Esophagus squamous epithelium (tissue), 5 donors: Measurements from ENCODE around the gene WSB2. TPM values are rescaled to one million over a fixed set of nuclear protein-coding genes. Genes with fewer than 3 reads are reported as not detected.

ENCODE experiments used
- DNase-seq: peaks from one replicate; lab custom pipeline; 2025; lab: John Stamatoyannopoulos, UW
- H3K27ac ChIP-seq, 4 donors: fragments of 200-600 bp; sonication (generic); one replicate each; pipeline ENCODE4 v1.5.1; 2016 to 2019; ENCODE audit warnings: mild to moderate bottlenecking in 1 of 4
- H3K27me3 ChIP-seq, 4 donors: fragments of 200-600 bp; sonication (generic); 1 replicate in 3 of 4; 2 replicates in 1 of 4; pipeline versions ENCODE4 v1.5.1 to v1.6.0; 2017 to 2021; ENCODE audit warnings: antibody characterized with exemption in 1 of 4
- H3K36me3 ChIP-seq, 3 donors: fragments of 200-600 bp; sonication (generic); one replicate each; pipeline ENCODE4 v1.5.1; 2016 to 2019
- H3K4me1 ChIP-seq, 3 donors: fragments of 200-600 bp; sonication (generic); one replicate each; pipeline ENCODE4 v1.5.1; 2017 to 2019
- H3K4me3 ChIP-seq, 4 donors: fragments of 200-600 bp; sonication (generic); 1 replicate in 3 of 4; 2 replicates in 1 of 4; pipeline ENCODE4 v1.5.1; 2016 to 2019; ENCODE audit warnings: mild to moderate bottlenecking in 2 of 4, moderate library complexity in 1 of 4
- H3K9me3 ChIP-seq, 3 donors: fragments of 200-600 bp; sonication (generic); one replicate each; pipeline ENCODE4 v1.5.1; 2016 to 2019
- POLR2A ChIP-seq, 4 donors: fragments of 450-650 bp; IDR thresholded peaks; one replicate each; pipeline ENCODE4 v1.6.1; 2017; ENCODE audit warnings: antibody characterized with exemption in 4 of 4, mild to moderate bottlenecking in 4 of 4, moderate library complexity in 3 of 4
- WGBS, 2 donors: methylation state at CpG; one replicate each; pipeline ENCODE4 v1.1.5; 2018; 5-methylcytosine and 5-hydroxymethylcytosine counted together
- intact Hi-C: fragments of 100-400 bp; cut with DNase I; formaldehyde crosslinking; loops from one replicate; pipeline ENCODE4 v1.15.0; 2022
- small RNA-seq, 4 donors: library from RNA; depleted of rRNA; stranded (forward); fragments of <200 nt; gene quantifications; one replicate each; pipeline ENCODE3, GENCODE V24; 2016
- total RNA-seq, 4 donors: library from RNA; depleted of rRNA; stranded (reverse); fragments of >200 nt; gene quantifications; one replicate each; pipeline ENCODE4 v1.1.0, GENCODE V29; 2016
- TF ChIP-seq, protein P1 (sequence below), 6 experiments: fragments of 450-650 bp in 4 of 6; fragments of 200-600 bp in 2 of 6; sonication (generic) in 2 of 6; IDR thresholded peaks; one replicate each; pipeline ENCODE4 v1.5.1; 2016 to 2019; ENCODE audit warnings: antibody characterized with exemption in 6 of 6, mild to moderate bottlenecking in 4 of 6, moderate library complexity in 4 of 6
- donor health status: DM: yes; HTN: yes; CAD: no.

The WSB2 gene
- total RNA-seq, 4 donors from 2014 or later = 67.5 to 79.5 (median 74.1) TPM

DNA sequence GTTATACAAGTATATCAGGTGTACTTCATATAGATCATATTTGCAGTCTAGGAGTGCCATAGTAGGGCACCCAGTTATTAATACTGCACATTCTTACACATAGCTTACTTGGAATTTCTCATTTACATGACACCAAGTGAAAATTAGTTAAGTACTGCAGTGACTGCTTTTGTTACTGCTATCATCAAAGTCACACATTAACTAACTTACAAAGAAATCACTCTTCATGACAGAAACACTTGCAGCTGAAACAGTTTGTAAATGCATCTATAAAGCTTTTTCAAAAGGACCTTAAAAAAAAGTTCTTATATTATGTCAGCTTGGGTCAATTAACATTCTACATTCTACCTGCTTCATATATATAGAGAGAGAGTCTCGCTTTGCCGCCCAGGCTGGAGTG is 62.3 kb downstream of the WSB2 start:
- intact Hi-C loops = no loop called here
- WGBS, 2 donors = 83% methylated on average over 2 of the region's 2 CpGs
- Histone ChIP-seq H3K27me3 (no peaks in the 10 kb centered on the region), H3K4me1 (no peaks in the 10 kb centered on the region), H3K27ac (no peak overlapping the region), H3K4me3 (no peak overlapping the region), H3K36me3 (no peaks in the 10 kb centered on the region), H3K9me3 (no peaks in the 10 kb centered on the region)
- DNase-seq = no peak
- TF ChIP-seq, protein P1, sequence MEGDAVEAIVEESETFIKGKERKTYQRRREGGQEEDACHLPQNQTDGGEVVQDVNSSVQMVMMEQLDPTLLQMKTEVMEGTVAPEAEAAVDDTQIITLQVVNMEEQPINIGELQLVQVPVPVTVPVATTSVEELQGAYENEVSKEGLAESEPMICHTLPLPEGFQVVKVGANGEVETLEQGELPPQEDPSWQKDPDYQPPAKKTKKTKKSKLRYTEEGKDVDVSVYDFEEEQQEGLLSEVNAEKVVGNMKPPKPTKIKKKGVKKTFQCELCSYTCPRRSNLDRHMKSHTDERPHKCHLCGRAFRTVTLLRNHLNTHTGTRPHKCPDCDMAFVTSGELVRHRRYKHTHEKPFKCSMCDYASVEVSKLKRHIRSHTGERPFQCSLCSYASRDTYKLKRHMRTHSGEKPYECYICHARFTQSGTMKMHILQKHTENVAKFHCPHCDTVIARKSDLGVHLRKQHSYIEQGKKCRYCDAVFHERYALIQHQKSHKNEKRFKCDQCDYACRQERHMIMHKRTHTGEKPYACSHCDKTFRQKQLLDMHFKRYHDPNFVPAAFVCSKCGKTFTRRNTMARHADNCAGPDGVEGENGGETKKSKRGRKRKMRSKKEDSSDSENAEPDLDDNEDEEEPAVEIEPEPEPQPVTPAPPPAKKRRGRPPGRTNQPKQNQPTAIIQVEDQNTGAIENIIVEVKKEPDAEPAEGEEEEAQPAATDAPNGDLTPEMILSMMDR (IDR thresholded peaks at IDR 0.05) = no peak
- no peak for TF ChIP-seq POLR2A (IDR thresholded peaks at IDR 0.05)

- Histone ChIP-seq H3K9me3 (no peaks in the 10 kb centered on the region), H3K4me3 (no peak overlapping the region), H3K4me1 (no peaks in the 10 kb centered on the region), H3K36me3 (no peaks in the 10 kb centered on the region), H3K27ac (no peak overlapping the region), H3K27me3 (peaks cover 0 to 3% (median 0%) of the 10 kb centered on the region in 4 donors)
- WGBS, 2 donors = 80 to 81% methylated on average over 3 of the region's 3 CpGs
- intact Hi-C loops = no loop called here
- TF ChIP-seq POLR2A (IDR thresholded peaks at IDR 0.05) = no peak
- DNase-seq = no peak
These were observed 66.2 kb downstream of the WSB2 start for GRCh38 chr12:117994551-117995438.

- Histone ChIP-seq H3K27ac (no peak overlapping the region), H3K4me1 (peaks cover 0 to 9% (median 0%) of the 10 kb centered on the region in 3 donors), H3K36me3 (no peaks in the 10 kb centered on the region), H3K27me3 (peaks cover 0 to 25% (median 0%) of the 10 kb centered on the region in 4 donors), H3K9me3 (no peaks in the 10 kb centered on the region), H3K4me3 (no peak overlapping the region)
- DNase-seq = no peak
- no peak for TF ChIP-seq POLR2A (IDR thresholded peaks at IDR 0.05)
- 22 to 26% methylated on average over 4 of the region's 4 CpGs for WGBS, 2 donors
- intact Hi-C loops = no loop called here
These were observed 74.1 kb downstream of the WSB2 start for GRCh38 chr12:117986705-117987469.

GRCh38 chr12:117985182-117985581 is 75.8 kb downstream of the WSB2 start:
- intact Hi-C loops = no loop called here
- no peak overlapping the region for H3K27ac ChIP-seq
- DNase-seq = no peak
- TF ChIP-seq, protein P1 (IDR thresholded peaks at IDR 0.05) = no peak
- TF ChIP-seq POLR2A (IDR thresholded peaks at IDR 0.05) = no peak
- peaks cover 0 to 9% (median 0%) of the 10 kb centered on the region in 3 donors for H3K4me1 ChIP-seq
- no peaks in the 10 kb centered on the region for H3K9me3 ChIP-seq
- no peak overlapping the region for H3K4me3 ChIP-seq
- H3K36me3 ChIP-seq = no peaks in the 10 kb centered on the region
- WGBS, 2 donors = 24 to 59% methylated on average over 2 of the region's 2 CpGs
- peaks cover 0 to 24% (median 0%) of the 10 kb centered on the region in 4 donors for H3K27me3 ChIP-seq

Small RNA genes lying within 50 kb of the gene (small RNA-seq; reads per million reads assigned to genes)
- gene AC131159.1 = 0 reads per million in 4 donors

Other genes with a start within 250 kb of the WSB2 start
- gene KSR2, start 92.2 kb downstream of the WSB2 start, total RNA-seq = under 1 TPM; under 0.01 to 0.13 (median 0.03) TPM
- gene RFC5, start 44.5 kb downstream of the WSB2 start, total RNA-seq = 10 to 100 TPM; 11.5 to 32.2 (median 19.1) TPM
- 10 to 100 TPM; 11.9 to 47.1 (median 25.8) TPM for gene VSIG10, start 42.8 kb upstream of the WSB2 start, total RNA-seq
- 100 to 1,000 TPM; 166 to 237 (median 192) TPM for gene PEBP1, start 74.9 kb upstream of the WSB2 start, total RNA-seq